Transverse colon (tissue), 4 donors: Measurements from ENCODE around the gene AKR1C3. TPM values are rescaled to one million over a fixed set of nuclear protein-coding genes. Genes with fewer than 3 reads are reported as not detected.
"Not testable (repeated sequence)": the region's sequence is repeated elsewhere in the genome, so short reads cannot be mapped to it uniquely, and the experiment has no call there.

Experiments
- DNase-seq: peaks from one replicate; pipeline ENCODE4 v3.0.0-alpha.2; 2019
- H3K27ac ChIP-seq, 4 donors: fragments of 200-600 bp; sonication (generic); 2 replicates each; pipeline ENCODE4 v1.5.1; 2016 to 2018; ENCODE audit warnings: inconsistent platforms in 4 of 4
- H3K27me3 ChIP-seq: fragments of 200-600 bp; sonication (generic); 2 replicates; pipeline ENCODE4 v1.5.1; 2017; ENCODE audit warnings: inconsistent platforms
- H3K36me3 ChIP-seq, 4 donors: fragments of 200-600 bp; sonication (generic); 2 replicates each; pipeline ENCODE4 v1.5.1; 2017 to 2019; ENCODE audit warnings: inconsistent platforms in 4 of 4
- H3K4me1 ChIP-seq, 4 donors: fragments of 200-600 bp; sonication (generic); 2 replicates each; pipeline ENCODE4 v1.5.1; 2017 to 2020; ENCODE audit warnings: inconsistent platforms in 4 of 4
- H3K4me3 ChIP-seq, 4 donors: fragments of 200-600 bp; sonication (generic); 1 replicate in 1 of 4; 2 replicates in 3 of 4; pipeline versions ENCODE4 v1.5.1 to v1.6.1; 2017 to 2019; ENCODE audit warnings: inconsistent platforms in 4 of 4
- H3K9me3 ChIP-seq, 2 donors: fragments of 200-600 bp; sonication (generic); 2 replicates each; pipeline ENCODE4 v1.5.1; 2017 to 2019; ENCODE audit warnings: inconsistent platforms in 2 of 2
- EP300 ChIP-seq: sonication (generic); formaldehyde crosslinking; IDR thresholded peaks from one replicate; pipeline ENCODE4 v1.6.1; 2017; ENCODE audit warnings: antibody characterized with exemption, low read depth
- POLR2A ChIP-seq: fragments of 450-650 bp; IDR thresholded peaks from one replicate; pipeline ENCODE4 v1.6.1; 2016; ENCODE audit warnings: antibody characterized with exemption, mild to moderate bottlenecking, moderate library complexity
- POLR2AphosphoS5 ChIP-seq, 3 donors: sonication (generic); formaldehyde crosslinking; IDR thresholded peaks; one replicate each; pipeline ENCODE4 v1.6.1; 2016; ENCODE audit warnings: antibody characterized with exemption in 3 of 3
- WGBS, 2 donors: methylation state at CpG; one replicate each; pipeline ENCODE4 v1.1.5; 2018; ENCODE audit warnings: low coverage in 1 of 2; 5-methylcytosine and 5-hydroxymethylcytosine counted together
- in situ Hi-C, 4 donors: fragments of 200-750 bp; cut with MboI; loops; one replicate each; pipeline versions ENCODE4 v1.15.0 to v1.15.1; 2017; ENCODE audit warnings: low sequenced_read_pairs in 3 of 4, low pct_ligation_motif_present in 1 of 4, low pct_unique_long_range_greater_than_20kb in 1 of 4
- intact Hi-C: fragments of 100-400 bp; cut with DNase I; formaldehyde crosslinking; loops from one replicate; pipeline ENCODE4 v1.15.1; 2023; ENCODE audit warnings: low total_unique reads
- total RNA-seq, 4 donors: library from RNA; depleted of rRNA; stranded (reverse); fragments of >200 nt; gene quantifications; one replicate each; pipeline ENCODE4 v1.1.0, GENCODE V29; 2016
- TF ChIP-seq, protein P1 (sequence below), 5 experiments: fragments of 200-600 bp in 3 of 5; fragments of 450-650 bp in 2 of 5; sonication (generic) in 3 of 5; IDR thresholded peaks; 1 replicate in 2 of 5; 2 replicates in 3 of 5; pipeline ENCODE4 v1.5.1; 2016 to 2017; ENCODE audit warnings: antibody characterized with exemption in 5 of 5, inconsistent platforms in 3 of 5, mild to moderate bottlenecking in 2 of 5, moderate library complexity in 1 of 5

The AKR1C3 gene
- total RNA-seq, 4 donors from 2014 or later = 164 to 634 (median 415) TPM

DNA sequence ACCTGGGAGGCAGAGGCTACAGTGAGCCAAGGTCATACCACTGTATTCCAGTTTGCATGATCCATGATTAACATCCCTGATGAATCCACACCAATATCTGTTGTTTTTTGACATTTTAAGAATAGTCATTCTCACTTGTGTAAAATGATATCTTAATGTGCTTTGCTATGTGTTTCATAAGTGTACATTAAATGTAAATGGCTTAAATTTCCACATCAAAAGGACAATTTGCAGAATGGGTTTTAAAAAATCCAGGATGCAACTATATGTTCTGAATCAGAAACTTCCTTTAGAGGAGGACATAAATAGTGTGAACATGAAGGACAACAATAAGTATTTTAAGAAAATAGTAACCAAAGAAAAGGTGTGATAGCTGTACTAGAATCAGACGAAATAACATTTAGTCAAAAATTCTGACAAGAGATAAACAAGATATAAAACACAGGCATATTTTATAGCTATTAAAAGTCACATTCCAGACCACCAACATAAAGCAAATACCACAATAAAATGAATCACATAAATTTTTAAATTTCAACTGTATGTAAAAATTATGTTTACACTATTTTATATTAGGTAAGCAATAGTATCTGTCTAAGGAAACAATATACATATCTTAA, 42.4 kb downstream of the AKR1C3 start:
- no peaks in the 10 kb centered on the region for H3K27me3 ChIP-seq
- no peak overlapping the region for H3K4me3 ChIP-seq
- TF ChIP-seq POLR2A = no peak
- TF ChIP-seq, protein P1, sequence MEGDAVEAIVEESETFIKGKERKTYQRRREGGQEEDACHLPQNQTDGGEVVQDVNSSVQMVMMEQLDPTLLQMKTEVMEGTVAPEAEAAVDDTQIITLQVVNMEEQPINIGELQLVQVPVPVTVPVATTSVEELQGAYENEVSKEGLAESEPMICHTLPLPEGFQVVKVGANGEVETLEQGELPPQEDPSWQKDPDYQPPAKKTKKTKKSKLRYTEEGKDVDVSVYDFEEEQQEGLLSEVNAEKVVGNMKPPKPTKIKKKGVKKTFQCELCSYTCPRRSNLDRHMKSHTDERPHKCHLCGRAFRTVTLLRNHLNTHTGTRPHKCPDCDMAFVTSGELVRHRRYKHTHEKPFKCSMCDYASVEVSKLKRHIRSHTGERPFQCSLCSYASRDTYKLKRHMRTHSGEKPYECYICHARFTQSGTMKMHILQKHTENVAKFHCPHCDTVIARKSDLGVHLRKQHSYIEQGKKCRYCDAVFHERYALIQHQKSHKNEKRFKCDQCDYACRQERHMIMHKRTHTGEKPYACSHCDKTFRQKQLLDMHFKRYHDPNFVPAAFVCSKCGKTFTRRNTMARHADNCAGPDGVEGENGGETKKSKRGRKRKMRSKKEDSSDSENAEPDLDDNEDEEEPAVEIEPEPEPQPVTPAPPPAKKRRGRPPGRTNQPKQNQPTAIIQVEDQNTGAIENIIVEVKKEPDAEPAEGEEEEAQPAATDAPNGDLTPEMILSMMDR (IDR thresholded peaks at IDR 0.05) = no peak
- no peak for TF ChIP-seq POLR2AphosphoS5 (IDR thresholded peaks at IDR 0.05)
- TF ChIP-seq EP300 = no peak
- no peaks in the 10 kb centered on the region for H3K36me3 ChIP-seq
- no peak overlapping the region for H3K27ac ChIP-seq
- DNase-seq = no peak
- WGBS, 2 donors = 87 to 95% methylated on average over 1 of the region's 1 CpG
- H3K4me1 ChIP-seq = peaks cover 0 to 4% (median 0%) of the 10 kb centered on the region in 4 donors
- intact Hi-C loops (no loop called here), in situ Hi-C loops (no loop called here)
- peaks cover 17 to 21% of the 10 kb centered on the region in 2 donors for H3K9me3 ChIP-seq

DNA sequence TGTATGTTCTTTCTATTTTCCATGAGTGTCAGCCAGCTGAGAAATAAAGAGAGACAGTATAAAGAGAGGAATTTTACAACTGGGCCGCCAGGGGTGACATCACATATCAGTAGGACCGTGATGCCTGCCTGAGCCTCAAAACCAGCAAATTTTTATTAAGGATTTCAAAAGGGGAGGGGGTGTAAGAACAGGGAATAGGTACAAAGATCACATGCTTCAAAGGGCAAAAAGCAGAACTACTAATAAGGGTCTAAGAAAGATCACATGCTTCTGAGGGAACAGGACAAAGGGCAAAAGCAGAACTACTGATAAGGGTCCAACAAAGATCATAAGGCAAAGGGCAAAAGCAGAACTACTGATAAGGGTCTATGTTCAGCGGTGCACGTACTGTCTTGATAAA, 43.5 kb downstream of the AKR1C3 start:
- H3K4me3 ChIP-seq, intact Hi-C loops, in situ Hi-C loops, H3K4me1 ChIP-seq, DNase-seq, H3K36me3 ChIP-seq, H3K27ac ChIP-seq, H3K27me3 ChIP-seq: not testable (repeated sequence)
- 34 to 90% methylated on average over 2 to 4 of the region's 4 CpGs for WGBS, 2 donors
- peaks cover 17 to 21% of the 10 kb centered on the region in 2 donors for H3K9me3 ChIP-seq

DNA sequence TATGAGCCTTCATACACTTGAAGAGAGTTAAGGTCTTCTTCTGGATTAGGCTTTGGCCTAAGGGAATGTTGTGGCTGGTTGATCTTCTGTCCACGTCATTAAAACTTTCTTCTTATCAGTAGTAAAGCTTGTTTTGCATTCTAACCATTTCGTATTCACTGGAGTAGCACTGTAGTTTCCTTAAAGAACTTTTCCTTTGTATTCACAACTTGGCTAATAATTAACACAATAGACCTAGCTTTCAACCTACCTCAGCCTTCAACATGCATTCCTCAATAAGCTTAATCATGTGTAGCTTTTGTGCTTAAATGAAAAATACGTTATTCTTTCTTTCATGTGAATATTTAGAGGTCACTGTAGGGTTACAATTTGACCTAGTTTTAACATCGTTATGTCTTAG, 48.0 kb downstream of the AKR1C3 start:
- in situ Hi-C loops = no loop called here
- H3K9me3 ChIP-seq = peaks cover 4 to 7% of the 10 kb centered on the region in 2 donors
- 28 to 41% methylated on average over 4 of the region's 4 CpGs for WGBS, 2 donors
- no peak for TF ChIP-seq POLR2AphosphoS5 (IDR thresholded peaks at IDR 0.05)
- TF ChIP-seq EP300 = no peak
- TF ChIP-seq, protein P1 (IDR thresholded peaks at IDR 0.05) = no peak
- no peak for TF ChIP-seq POLR2A
- H3K27ac ChIP-seq = peak overlapping the region in 1 of 4 donors; percentile 8
- H3K4me3 ChIP-seq = no peak overlapping the region
- H3K4me1 ChIP-seq = peaks cover 0 to 17% (median 11%) of the 10 kb centered on the region in 4 donors
- no peak for DNase-seq
- H3K27me3 ChIP-seq = no peaks in the 10 kb centered on the region
- intact Hi-C loops = no loop called here
- no peaks in the 10 kb centered on the region for H3K36me3 ChIP-seq

DNA sequence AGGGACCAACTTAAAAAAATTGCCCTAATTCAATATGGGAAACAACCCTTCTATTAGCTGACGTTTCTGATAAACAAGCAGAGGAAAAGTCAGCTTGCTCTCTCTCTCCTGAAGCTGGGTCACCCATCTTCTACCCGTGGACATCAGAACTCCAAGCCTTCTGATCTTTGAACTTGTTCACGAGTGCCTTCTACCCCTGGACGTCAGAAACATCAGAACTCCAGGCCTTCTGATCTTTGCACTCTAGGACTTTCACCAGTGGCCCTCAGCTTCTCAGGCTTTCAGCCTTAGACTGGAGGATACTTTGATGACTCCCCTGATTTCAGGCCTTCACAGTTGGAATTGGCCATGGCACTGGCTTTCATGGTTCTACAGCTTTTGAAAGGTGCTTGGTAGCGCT, 48.9 kb downstream of the AKR1C3 start:
- WGBS, 2 donors = 69 to 81% methylated on average over 2 to 5 of the region's 5 CpGs
- intact Hi-C loops (no loop called here), in situ Hi-C loops (no loop called here)
- Histone ChIP-seq H3K4me1 (peaks cover 0 to 26% (median 16%) of the 10 kb centered on the region in 4 donors), H3K9me3 (peaks cover under 1 to 3% of the 10 kb centered on the region in 2 donors), H3K36me3 (no peaks in the 10 kb centered on the region), H3K27ac (no peak overlapping the region), H3K4me3 (no peak overlapping the region), H3K27me3 (no peaks in the 10 kb centered on the region)
- no peak for DNase-seq
- TF ChIP-seq POLR2A (no peak), POLR2AphosphoS5 (IDR thresholded peaks at IDR 0.05) (no peak), EP300 (no peak)
- TF ChIP-seq, protein P1 (IDR thresholded peaks at IDR 0.05) = no peak

DNA sequence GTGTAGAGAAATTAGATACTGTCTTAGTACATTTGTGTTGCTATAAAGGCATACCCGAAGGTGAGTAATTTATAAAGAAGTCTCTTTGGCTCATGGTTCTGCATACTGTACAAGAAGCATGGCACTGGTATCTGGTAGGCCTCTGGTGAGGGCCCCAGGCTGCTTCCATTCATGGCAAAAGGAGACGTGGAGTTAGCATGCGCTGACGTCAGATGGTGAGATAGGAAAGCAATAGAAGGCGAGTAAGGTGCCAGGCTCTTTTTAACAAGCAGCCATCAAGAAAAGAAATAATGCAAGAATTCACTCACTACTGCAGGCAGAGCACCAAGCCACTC, 52.7 kb downstream of the AKR1C3 start:
- TF ChIP-seq, protein P1 (IDR thresholded peaks at IDR 0.05) = no peak
- no peak for TF ChIP-seq EP300
- no peaks in the 10 kb centered on the region for H3K27me3 ChIP-seq
- H3K4me1 ChIP-seq = peaks cover 2 to 32% (median 22%) of the 10 kb centered on the region in 4 donors
- H3K4me3 ChIP-seq = no peak overlapping the region
- H3K27ac ChIP-seq = peak overlapping the region; percentile 73 to 86 (median 77)
- no peaks in the 10 kb centered on the region for H3K36me3 ChIP-seq
- intact Hi-C loops = no loop called here
- peaks cover 4 to 7% of the 10 kb centered on the region in 2 donors for H3K9me3 ChIP-seq
- WGBS, 2 donors = 69 to 74% methylated on average over 5 of the region's 5 CpGs
- no peak for DNase-seq
- in situ Hi-C loops = no loop called here
